ENCODE data around the gene NEU3. TPM values are rescaled to one million over a fixed set of nuclear protein-coding genes. Genes with fewer than 3 reads are reported as not detected.
"Not testable (repeated sequence)": the region's sequence is repeated elsewhere in the genome, so short reads cannot be mapped to it uniquely, and the experiment has no call there.

NEU3 gene
- 5.2 and 6.9 TPM in 2 replicates for total RNA-seq

GRCh38 chr11:74988541-74989259 is at the start of gene NEU3:
Gene NEU3, plus strand, starts transcription at chr11:74988933. Its CDS starts 128 bp downstream, at chr11:74989061.
- DNase-seq (ENCODE audit: low read depth, low spot score), result no peak

DNA sequence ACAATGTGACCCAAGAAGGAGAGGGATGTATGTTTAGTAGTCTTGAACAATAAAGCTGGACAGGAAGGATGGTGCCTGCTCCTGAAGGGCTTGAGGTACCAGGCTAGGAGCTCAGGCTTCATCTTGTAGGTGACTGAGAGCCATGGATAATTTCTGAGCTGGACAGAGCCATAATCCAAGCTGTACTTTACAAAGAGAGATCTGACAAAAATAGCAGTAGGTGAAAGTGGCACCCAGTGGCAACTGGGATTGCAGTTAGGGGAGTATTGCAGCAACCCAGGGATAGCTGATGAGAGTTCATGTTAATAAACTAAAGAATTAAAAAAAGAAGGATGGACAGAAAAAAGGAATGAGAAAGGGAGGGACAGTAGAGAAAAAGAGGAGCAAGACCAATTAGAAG is 47.2 kb upstream of the NEU3 start:
- DNase-seq (ENCODE audit: low read depth, low spot score), result no peak

DNA sequence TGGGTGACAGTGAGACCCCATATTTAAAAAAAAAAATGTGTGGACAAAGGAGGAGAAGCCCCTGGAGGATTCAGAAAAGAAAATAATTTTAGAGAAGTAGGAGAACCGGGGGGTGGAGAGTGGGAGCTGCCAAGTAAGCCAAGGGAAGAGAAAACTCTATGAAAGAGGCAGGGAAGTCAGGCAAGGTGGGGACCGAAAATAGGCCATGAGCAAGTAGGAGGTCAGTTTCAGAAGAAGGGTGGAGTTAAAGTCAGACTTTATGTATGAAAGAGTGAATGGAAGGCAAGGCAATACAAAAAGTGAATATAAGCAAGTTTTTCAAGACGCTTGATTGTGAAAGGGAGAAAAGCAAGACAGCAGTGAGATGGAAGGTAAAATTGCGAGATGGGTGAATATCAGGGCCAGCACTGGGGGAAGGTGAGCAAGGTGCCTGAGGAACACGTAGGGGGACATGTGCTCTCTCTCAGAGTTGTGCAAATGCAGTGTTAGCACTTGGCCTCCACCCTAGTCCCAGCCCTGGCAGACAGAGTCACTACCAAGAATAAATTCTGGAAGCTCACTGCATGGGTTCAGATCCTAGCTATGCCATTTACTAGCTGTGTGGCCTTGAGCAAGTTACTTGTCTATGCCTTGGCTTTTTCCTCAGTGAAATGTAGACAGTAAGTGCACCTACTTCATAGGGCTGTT is 46.5 kb upstream of the NEU3 start:
- DNase-seq (ENCODE audit: low read depth, low spot score), result no peak

DNA sequence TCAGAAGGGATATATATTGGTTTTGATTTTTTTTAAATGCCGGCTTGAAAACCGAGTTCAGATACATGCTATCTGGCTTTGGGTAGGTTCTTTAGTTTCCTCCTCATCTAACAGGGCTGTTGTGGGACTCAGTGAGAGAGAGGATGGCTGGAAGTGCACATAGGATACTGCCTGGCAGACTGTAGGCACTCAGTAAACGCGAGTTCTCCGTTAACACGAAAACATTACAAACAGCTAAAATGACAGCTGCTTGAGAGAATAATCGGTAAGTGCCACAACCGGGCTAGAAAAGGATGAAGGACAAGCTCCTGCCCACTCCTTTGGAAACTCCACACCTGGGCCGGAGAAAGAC is 40.2 kb upstream of the NEU3 start:
- no peak for DNase-seq (ENCODE audit: low read depth, low spot score)

DNA sequence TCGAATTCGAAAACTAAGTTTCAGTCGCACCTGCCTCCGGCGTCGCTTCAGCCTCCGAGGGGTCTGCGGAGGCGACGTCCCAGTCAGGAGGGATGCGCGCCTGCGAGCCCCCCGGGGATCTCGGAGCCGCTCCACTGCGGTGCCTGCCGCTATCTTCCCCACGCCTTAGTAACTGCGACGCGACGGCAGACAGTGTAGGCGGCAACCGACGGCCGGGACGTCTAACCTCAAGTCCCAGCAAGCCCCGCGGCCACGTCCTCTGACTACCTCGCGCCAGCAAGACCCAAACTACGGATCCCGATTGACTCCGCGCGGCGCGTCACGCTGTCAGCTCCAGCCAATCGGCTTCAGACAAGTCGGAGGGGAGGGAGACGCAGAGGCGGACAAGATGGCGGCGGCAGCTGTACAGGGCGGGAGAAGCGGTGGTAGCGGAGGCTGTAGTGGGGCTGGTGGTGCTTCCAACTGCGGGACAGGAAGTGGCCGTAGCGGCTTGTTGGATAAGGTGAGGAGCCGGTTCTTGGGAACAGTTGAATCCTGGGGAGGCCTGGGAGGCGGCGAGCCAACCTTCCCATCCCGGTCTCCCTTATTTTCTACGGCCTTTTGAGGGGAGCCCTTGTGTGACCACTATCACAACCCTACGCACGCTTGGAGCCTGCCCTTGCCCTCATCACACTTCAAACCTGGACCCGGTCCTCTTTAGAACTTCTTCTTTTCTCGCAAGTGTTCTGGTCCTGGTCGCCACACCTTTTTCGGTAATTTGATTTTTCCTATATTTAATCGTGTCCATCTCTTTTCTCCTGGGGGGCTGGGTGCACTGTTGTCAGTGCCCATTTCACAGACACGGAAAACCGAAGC is 39.6 kb upstream of the NEU3 start, which contains the start of the genes SPCS2 and XRRA1:
SPCS2 (plus strand) TSS at position 369 of the 855 bp plus-strand sequence; CDS start at position 389, 20 bp downstream.
XRRA1 (minus strand) TSS at position 194 of the 855 bp plus-strand sequence. CDS start 8,213 bp downstream, outside the sequence.
- DNase-seq (ENCODE audit: low read depth, low spot score), result peak; percentile 95

- DNase-seq (ENCODE audit: low read depth, low spot score), result no peak
These were observed 39.0 kb upstream of the NEU3 start for GRCh38 chr11:74949753-74950137.

- no peak for DNase-seq (ENCODE audit: low read depth, low spot score)
These were observed 38.3 kb upstream of the NEU3 start for GRCh38 chr11:74950374-74950969.

GRCh38 chr11:74951226-74951625 is 37.5 kb upstream of the NEU3 start:
- DNase-seq (ENCODE audit: low read depth, low spot score), result no peak

GRCh38 chr11:74952752-74953151 is 36.0 kb upstream of the NEU3 start:
- DNase-seq (ENCODE audit: low read depth, low spot score), result no peak

GRCh38 chr11:74953451-74953850 is 35.3 kb upstream of the NEU3 start:
- DNase-seq (ENCODE audit: low read depth, low spot score), result no peak

GRCh38 chr11:74954199-74954598 is 34.5 kb upstream of the NEU3 start:
- DNase-seq (ENCODE audit: low read depth, low spot score), result no peak

DNA sequence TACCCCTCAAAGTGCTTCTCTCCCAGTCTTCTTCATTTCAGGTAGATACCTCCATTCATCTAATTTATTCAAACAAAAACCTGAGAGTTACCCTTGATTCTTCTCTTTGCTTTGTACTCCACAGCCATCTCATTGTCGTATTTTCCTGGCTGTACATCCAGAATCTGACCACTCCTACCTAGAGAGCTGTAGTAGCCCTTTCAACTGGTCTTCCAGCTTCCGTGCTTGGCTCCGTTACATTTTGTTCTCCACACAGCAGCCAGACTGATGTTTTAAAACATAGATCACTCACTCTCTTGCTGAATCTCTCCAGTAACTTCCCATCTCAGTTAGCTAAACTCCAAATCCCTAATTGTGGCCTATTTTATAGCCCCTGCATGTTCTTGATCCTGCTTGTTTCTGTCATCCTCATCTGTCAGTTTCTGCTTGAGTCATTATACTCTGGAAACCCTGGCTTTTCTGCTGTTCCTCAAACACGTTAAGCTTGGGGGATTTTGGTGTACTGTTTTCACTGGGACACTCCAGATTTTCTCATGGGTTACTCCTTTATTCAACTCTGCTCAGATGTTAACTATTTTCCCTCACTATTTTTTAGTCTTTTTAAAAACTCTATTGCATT is 32.2 kb upstream of the NEU3 start:
- DNase-seq (ENCODE audit: low read depth, low spot score), result no peak

DNA sequence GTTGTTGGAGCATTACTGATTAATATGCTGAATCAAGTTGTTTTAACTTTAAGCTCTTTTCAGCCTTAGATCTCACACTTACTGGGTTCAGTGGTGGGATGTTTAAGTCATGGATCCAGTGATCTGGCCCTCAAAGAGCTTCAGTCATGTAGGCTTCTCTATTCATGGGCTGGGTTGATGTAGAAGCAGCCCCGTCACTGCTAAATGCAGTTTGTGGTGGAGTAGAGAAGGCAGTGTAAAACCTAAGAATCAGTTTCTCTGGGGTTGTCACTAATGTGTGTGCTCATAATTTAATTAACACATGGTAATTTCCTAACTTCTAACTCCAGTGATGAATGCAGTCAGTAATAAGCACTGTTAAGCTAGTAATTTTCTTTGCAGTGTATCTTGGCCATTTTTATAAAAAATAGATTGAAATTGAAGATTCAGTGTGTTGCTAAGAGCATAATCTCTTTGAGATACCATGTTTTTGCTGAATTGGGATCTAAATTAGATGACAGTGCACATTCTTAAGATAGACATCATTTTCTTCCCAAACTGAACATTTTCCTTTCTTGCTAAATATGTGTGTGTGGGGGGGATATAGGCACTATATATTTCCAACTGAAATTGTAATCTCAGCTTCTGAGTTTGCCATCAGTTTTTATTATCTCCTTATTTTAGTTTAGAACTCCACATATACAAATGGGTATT is 30.6 kb upstream of the NEU3 start:
- no peak for DNase-seq (ENCODE audit: low read depth, low spot score)

DNA sequence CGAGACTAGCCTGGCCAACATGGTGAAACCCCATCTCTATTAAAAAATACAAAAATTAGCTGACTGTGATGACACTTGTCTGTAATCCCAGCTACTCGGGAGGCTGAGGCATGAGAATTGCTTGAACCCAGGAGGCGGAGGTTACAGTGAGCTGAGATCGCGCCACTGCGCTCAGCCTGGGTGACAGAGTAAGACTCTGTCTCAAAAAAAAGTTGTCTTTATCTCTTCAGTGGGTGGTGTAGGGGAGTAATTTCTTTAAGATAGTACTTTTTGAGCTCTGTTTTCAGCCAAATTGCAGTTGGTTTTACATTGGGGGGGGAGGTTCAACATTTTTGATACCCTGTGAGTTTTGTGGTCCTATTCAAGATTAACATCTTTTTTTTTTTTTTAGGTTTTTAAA is 28.6 kb upstream of the NEU3 start:
- DNase-seq (ENCODE audit: low read depth, low spot score), result not testable (repeated sequence)

- DNase-seq (ENCODE audit: low read depth, low spot score), result no peak
These were observed 22.1 kb upstream of the NEU3 start for GRCh38 chr11:74966651-74967050.

DNA sequence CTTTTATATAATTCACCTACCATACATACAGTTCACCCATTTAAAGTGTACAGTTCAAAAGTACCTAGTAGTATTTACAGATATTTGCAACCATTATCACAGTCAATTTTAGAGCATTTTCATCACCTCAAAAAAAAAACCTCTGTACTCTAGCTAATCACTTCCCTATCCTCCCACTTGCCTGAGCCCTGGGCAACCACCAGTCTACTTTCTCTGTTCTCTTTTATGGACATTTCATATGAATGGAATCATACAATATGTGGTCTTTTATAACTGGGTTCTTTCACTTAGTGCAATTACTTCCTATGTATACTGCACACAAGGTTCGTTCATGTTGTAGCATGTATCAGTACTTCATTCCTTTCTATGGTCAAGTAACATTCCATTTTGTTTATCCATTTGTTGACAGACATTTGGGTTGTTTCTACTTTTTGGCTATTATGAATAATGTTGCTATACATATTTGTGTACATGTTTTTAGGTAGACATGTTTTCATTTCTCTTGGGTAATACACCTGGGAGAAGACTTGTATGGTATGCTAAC is 17.8 kb upstream of the NEU3 start:
- no peak for DNase-seq (ENCODE audit: low read depth, low spot score)

GRCh38 chr11:74971424-74971823 is 17.3 kb upstream of the NEU3 start:
- DNase-seq (ENCODE audit: low read depth, low spot score), result no peak

GRCh38 chr11:74978041-74978440 is 10.7 kb upstream of the NEU3 start:
- no peak for DNase-seq (ENCODE audit: low read depth, low spot score)

DNA sequence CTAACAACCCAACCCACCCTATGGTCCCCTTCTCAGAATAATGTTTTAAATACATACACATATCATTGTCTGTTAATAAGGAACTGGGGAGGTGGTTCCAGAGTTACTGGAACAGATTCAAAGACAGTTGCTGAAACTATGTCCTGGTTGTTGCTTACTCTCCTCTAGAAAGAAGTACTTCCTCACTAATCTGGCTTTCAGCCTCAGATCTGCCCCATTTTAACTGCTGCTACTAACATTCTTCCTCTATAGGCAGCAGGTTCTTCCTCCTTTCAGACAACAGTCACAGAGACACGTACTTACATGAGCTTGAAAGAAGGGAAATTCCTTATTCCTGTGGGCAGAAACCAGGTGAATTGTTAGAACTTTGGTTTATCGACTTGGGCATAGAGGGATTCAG is 8.1 kb upstream of the NEU3 start:
- no peak for DNase-seq (ENCODE audit: low read depth, low spot score)

DNA sequence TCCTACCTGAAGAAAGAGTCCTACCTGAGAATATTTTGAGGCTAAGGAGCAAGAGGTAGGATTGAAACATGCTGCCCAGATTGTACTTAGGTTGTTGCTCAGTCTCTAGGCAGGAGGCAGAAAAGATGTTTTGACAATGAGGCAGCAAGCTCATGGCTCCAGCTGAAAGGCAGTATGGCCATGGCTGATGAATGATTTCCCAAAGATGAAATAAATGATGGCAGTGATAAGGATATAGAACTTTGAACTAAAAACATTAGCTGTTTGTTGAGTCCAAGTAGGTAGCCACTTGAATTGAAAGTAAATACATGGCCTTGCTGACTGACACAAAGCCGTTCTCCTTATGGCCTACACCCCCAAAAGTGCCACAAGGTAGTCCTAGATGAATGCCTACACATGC is 6.8 kb upstream of the NEU3 start:
- no peak for DNase-seq (ENCODE audit: low read depth, low spot score)

All from pulmonary artery endothelial cell (primary cell).